ENCODE measurements around the gene STARD13.

The STARD13 gene

DNA sequence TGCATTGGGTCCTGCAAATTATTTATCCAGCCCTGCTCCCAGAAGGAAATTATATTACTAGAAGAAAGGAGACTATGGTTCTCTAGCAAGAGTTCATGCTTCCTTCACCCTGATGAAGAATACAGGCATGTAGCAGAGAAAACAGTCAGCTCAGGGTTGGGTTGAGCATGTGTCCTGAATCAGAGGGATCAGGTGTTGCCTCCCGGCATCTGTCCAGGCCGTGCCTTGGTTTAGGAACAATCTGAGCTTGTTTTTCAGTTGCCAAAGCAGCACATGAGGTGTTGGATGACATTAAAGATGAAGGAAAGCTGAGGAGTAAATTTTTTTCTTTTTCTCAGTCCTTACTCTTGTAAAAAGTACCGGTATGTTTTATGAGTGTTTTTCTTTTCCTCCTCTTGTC, 207.3 kb downstream of the STARD13 start:
- no peak for DNase-seq

DNA sequence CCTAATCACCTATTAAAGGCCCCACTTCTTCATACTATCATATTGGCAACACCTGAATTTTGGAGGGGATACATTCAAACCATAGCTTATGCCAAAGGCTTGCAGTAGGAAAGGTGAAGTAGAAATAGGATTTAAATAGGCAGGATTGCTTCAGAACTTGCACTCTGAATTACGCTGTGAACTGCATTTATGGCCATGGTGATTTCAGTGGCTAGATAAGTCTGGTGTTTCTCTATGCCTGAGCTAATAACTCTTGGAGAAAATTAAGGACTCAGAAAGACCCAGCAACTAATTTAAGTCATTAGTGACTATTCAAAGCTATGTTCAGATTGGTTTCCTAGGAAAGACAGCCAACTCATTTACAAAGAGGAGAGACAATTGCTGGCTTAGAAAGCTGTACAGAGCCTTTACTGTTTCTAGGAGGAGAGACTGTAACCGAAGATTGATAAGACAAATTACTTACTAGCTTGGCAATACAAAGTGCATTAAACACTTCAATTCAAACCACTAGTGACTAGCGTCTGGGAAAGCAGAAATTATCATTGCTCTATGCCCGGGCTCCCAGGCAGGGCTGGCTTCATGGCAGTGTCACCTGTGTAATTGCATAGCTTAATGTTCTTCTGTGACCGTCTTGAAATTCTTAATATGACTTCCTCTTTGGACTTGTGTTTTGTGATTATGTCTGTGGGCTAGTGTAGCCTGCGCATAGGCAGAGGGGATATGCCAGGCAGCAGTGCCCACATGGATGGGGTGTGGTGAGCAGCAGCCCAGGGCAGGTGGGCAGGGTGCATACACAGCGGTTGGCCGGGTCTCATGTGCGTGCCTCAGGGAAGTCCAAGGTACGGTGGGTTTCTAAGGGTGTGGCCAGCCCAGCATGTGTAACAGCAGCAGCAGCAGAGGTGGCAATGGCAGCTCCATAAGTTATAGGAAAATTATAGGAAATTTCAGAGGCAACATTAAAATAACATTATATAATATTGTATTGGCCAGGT, 209.3 kb downstream of the STARD13 start:
- DNase-seq = no peak

DNA sequence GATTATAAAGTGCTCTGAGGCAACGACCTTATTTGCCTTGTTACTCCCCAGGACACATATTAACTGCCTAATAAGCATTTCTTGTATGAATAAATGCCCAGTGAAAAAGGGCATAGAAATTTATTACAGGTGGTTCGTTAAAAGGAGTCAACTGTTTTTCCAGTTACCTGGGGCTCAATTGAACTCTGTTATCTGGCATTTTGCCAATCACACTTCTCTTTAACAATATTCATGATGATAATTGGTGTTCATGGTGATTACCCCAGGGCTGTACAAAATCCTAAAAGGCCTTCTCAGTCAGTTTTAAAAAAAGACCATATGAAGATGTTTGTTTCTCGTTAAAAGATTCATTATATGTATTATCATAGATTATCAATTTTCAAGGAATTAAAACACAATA, 212.2 kb downstream of the STARD13 start:
- DNase-seq = peak; percentile 82

DNA sequence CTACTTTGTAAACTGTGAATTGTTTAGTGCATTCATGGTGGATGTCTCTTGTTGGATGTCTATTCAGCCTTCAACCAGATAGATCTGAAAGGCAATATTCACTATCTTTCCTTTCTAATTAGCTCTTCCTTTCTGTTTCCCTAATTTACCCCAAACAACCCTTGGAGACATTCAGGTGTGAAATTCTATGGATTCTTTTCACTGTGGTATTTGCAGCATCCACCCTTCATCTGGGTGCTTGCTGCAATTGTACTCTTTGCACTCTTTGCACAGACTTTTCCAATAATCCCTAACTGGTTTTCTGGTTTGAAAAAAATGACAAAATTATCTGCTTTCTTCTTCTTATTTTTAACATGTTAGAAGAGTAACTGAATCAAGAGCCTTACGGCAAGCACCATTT, 212.8 kb downstream of the STARD13 start:
- DNase-seq = no peak

DNA sequence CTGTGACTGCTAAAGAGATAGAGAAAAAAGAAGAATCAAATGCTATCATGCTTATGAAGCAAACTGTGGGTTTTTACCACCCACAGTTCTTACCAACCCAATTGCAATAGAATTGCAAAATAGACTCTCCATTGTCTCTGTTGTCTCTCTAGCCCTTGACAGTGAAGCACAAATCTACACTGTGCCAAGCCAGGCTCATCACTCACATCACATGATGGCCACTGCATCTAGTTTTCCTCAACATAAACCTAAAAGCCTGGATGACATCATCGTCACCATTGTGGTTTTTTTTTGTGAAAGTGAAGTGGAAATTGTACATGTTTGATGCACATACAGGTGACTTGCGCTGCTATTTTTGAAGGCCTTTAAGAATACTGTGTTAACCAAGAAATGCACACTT, 213.3 kb downstream of the STARD13 start:
- DNase-seq = no peak

DNA sequence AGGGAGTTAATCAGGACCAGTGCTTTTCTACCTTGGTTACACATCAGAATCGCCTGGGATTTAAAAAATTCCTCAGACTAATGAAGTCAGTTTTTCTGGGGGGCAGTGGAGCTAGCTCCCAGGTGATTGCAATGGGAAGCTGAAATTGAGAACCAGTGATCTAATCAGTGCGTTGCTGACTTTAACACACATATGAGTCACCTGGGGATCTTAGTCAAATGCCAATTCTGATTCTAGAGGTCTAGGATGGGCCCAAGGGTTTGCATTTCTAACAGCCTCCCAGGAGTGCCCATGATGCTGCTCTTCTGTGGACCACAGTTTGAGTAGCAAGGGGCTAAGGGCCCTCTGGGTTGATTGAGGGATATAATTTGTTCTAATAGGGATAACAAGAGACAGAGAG, 214.8 kb downstream of the STARD13 start:
- no peak for DNase-seq

DNA sequence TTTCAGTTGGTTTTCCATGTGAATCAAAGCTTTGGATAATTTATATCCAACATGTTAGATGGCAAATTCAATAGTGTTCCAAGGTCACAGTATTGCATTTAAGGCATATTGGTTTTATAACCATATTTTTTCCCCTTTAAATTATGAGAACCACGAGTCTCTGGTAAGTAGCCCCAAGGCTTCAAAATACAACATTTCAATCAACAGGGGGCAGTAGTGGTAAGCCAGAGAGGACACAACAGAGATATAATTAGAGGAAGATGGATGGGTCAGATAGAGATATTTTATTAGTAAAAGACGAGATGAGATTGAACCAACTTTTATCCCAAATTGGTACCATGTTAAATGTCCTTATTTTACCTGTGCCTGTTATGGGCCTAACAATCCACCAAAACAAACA, 216.2 kb downstream of the STARD13 start:
- no peak for DNase-seq

DNA sequence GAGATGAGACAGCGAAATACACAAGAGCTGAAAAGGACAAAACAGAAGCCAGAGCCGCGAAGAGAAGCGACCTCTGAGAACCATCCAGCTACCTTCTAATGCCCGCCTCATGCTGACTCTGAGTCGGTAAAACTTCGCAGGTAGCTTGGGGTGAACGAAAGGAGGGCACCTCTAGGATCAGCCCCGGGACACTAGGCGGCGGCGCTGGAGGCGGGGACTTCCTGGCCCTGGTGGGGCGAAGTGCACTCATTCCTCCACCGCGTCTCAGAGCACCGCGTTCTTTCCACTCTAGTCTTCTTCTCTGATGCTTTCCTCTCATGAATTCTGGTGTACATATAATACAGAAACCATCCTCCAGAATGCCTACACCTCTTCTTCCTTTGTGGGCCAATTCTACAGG, 219.2 kb downstream of the STARD13 start:
- no peak for DNase-seq

DNA sequence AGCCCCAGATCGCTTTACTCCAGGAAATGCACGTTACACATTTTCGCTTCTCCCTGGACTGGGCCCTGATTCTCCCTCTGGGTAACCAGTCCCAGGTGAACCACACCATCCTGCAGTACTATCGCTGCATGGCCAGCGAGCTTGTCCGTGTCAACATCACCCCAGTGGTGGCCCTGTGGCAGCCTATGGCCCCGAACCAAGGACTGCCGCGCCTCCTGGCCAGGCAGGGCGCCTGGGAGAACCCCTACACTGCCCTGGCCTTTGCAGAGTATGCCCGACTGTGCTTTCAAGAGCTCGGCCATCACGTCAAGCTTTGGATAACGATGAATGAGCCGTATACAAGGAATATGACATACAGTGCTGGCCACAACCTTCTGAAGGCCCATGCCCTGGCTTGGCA, 224.7 kb downstream of the STARD13 start:
- no peak for DNase-seq

DNA sequence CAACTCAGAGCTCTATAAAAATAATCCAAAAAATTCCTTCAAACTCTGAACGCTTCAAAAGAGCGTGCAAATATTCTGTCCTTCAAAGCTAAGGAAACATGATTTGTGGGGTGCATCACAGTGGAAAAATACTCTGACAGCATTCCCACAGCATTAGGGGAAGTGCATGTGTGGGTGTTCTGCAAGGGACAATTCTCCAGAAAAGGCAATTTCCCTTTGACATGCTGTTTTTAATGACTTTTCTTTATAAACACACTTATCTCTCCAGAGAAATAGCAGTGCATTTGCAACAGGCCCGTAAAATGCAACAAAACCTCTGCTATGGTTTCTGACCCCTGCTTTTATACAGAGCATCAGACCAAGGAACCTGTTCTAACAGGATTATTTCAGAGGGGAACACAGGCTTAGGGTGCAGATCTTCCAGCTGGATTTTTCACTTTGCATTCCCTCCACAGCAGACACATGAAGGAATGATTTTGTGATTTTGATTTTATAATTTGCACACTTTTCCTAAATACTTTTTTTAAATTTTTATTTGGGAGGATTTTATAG, 226.7 kb downstream of the STARD13 start:
- no peak for DNase-seq

DNA sequence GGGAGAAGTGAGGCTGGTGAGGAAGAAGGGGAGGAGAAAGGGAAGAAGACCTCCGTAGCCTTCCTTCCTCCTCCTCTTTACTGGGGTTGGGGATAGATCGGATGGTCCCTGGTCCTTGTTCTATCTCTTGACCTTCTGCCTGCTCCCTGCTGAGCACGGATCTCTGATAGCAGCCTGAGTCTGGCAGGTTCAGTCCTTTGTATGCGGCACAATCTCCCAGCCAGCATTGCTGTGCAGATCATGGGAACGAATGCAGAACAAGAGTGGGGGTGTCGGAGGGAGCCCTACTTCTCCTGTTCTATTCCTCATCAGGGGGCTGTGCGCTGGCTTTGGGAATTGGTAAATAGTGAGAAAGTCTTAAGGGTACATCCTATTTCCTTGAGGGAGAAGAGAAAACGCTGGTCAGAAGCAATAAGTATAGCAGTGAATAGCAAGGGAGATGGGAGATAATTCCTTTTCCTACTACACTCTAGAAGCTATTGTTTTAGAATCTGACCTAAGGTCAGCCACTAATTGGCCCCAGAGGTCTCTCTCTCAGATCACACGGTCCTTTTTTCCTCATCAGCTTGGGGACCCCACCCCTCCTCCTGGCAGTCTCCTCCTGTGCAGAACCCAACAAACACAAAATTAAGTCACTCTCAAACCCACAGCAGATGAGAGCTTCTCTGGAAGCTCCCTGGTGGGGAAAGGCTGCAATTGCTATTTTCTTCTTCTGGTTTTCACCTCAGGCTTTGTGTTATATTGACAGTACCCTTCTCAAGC, 228.4 kb downstream of the STARD13 start:
- peak; percentile 10 for DNase-seq

DNA sequence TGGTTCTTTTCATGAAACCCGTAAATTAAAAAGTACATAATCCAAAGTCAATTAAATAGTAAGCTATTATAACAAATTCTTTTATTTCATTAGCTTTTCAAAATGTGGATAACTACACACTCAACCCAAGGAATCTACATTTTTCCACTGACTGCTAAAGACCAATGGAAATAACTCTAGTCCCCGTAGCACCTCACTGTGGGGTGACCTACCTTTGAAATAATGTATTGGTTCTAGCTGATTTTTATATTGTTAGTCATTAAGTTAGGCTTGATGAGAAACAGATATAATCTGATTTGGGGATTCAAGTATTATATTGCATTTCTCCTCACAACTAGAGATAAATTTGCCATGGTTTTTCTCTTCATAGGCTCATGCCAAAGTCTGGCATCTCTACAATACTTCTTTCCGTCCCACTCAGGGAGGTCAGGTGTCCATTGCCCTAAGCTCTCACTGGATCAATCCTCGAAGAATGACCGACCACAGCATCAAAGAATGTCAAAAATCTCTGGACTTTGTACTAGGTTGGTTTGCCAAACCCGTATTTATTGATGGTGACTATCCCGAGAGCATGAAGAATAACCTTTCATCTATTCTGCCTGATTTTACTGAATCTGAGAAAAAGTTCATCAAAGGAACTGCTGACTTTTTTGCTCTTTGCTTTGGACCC, 232.0 kb downstream of the STARD13 start:
- no peak for DNase-seq

All from COR-L47 (cell line).